Naive thymus-derived CD4-positive, alpha-beta T cell (primary cell): ENCODE data around the gene DNAH9. TPM values are rescaled to one million over a fixed set of nuclear protein-coding genes. Genes with fewer than 3 reads are reported as not detected.
"Not testable (repeated sequence)": the region's sequence is repeated elsewhere in the genome, so short reads cannot be mapped to it uniquely, and the experiment has no call there.

Source experiments
- ATAC-seq: fragments of 150-1000 bp; cut with Tn5 transposase; 2 replicates; pipeline ENCODE4 v1.10.0; 2021; ENCODE audit warnings: mild to moderate bottlenecking, moderate library complexity
- CTCF ChIA-PET: fragments of 350-600 bp; sonication (Branson Sonifier 250); formaldehyde crosslinking; loops from one replicate; lab custom pipeline; 2021; ENCODE audit warnings: antibody characterized with exemption; lab: Charles Lee
- POLR2A ChIA-PET: fragments of 350-600 bp; sonication (Branson Sonifier 250); formaldehyde crosslinking; loops from one replicate; lab custom pipeline; 2021; ENCODE audit warnings: antibody characterized with exemption, inconsistent platforms; lab: Charles Lee
- DNase-seq, 9 donors: peaks; one replicate each; pipeline versions ENCODE4 v3.0.0 to v3.0.0-alpha.2; 2020 to 2022; ENCODE audit warnings: mixed read lengths in 1 of 9
- H3K27ac ChIP-seq: one replicate; pipeline ENCODE4 v1.7.0; 2013; ENCODE audit warnings: mild to moderate bottlenecking, low read depth, low read length, moderate library complexity
- H3K27me3 ChIP-seq, 2 donors: one replicate each; pipeline ENCODE4 v1.7.0; 2013; ENCODE audit warnings: low read length in 2 of 2, mild to moderate bottlenecking in 2 of 2, moderate library complexity in 2 of 2; ENCODE audit not compliant: control insufficient read depth in 2 of 2, insufficient read depth in 2 of 2
- H3K36me3 ChIP-seq, 3 experiments: 1 replicate in 2 of 3; 2 replicates in 1 of 3; pipeline ENCODE4 v1.7.0; 2013; ENCODE audit warnings: low read length in 3 of 3, mild to moderate bottlenecking in 3 of 3, moderate library complexity in 1 of 3; ENCODE audit not compliant: insufficient read depth in 3 of 3, control insufficient read depth in 2 of 3
- H3K4me1 ChIP-seq, 2 donors: one replicate each; pipeline ENCODE4 v1.7.0; 2013; ENCODE audit warnings: low read length in 2 of 2, mild to moderate bottlenecking in 2 of 2, moderate library complexity in 1 of 2; ENCODE audit not compliant: control insufficient read depth in 2 of 2, insufficient read depth in 2 of 2
- H3K4me3 ChIP-seq: 2 replicates; pipeline ENCODE4 v1.7.0; 2013; ENCODE audit warnings: mild to moderate bottlenecking, low read length
- H3K9me3 ChIP-seq, 3 experiments: 1 replicate in 2 of 3; 2 replicates in 1 of 3; pipeline ENCODE4 v1.7.0; 2013; ENCODE audit warnings: low read length in 3 of 3; ENCODE audit not compliant: control insufficient read depth in 2 of 3
- H3K27ac Mint-ChIP-seq, 9 donors: one replicate each; pipeline ENCODE4 v1.8.0; 2020 to 2022; ENCODE audit warnings: mixed read lengths in 9 of 9, mild to moderate bottlenecking in 8 of 9, moderate library complexity in 5 of 9, inconsistent platforms in 2 of 9
- H3K27me3 Mint-ChIP-seq, 5 donors: one replicate each; pipeline ENCODE4 v1.8.0; 2021 to 2022; ENCODE audit warnings: mixed read lengths in 5 of 5, mild to moderate bottlenecking in 1 of 5
- H3K36me3 Mint-ChIP-seq, 5 donors: one replicate each; pipeline ENCODE4 v1.8.0; 2020 to 2022; ENCODE audit warnings: mixed read lengths in 5 of 5, mild to moderate bottlenecking in 3 of 5, inconsistent platforms in 1 of 5
- H3K4me1 Mint-ChIP-seq, 7 donors: one replicate each; pipeline ENCODE4 v1.8.0; 2020 to 2022; ENCODE audit warnings: mixed read lengths in 7 of 7, mild to moderate bottlenecking in 3 of 7, inconsistent platforms in 1 of 7
- H3K4me3 Mint-ChIP-seq, 10 donors: one replicate each; pipeline ENCODE4 v1.8.0; 2020 to 2022; ENCODE audit warnings: mild to moderate bottlenecking in 10 of 10, mixed read lengths in 10 of 10, moderate library complexity in 6 of 10, inconsistent platforms in 2 of 10
- H3K9me3 Mint-ChIP-seq, 11 donors: one replicate each; pipeline ENCODE4 v1.8.0; 2020 to 2022; ENCODE audit warnings: mixed read lengths in 11 of 11, mild to moderate bottlenecking in 4 of 11, inconsistent platforms in 1 of 11, moderate library complexity in 1 of 11
- intact Hi-C, 2 donors: fragments of 100-400 bp; cut with micrococcal nuclease; formaldehyde crosslinking; loops; one replicate each; pipeline ENCODE4 v1.15.1; 2023
- polyA plus RNA-seq, 2 donors: library from polyadenylated mRNA; unstranded; fragments of 300-500 nt; fragmentation: Illumina TruSeq; gene quantifications; one replicate each; pipeline ENCODE4 v1.2.3, GENCODE V29; 2021
- total RNA-seq, 6 experiments: library from RNA in 5 of 6; stranded (reverse) in 5 of 6; gene quantifications; 1 replicate in 5 of 6; 2 replicates in 1 of 6; pipeline ENCODE4 v1.2.3 and lab custom pipeline; 2021 to 2026

The DNAH9 gene
- total and polyA plus RNA-seq, 7 experiments from 2014 or later, result not detected

DNA sequence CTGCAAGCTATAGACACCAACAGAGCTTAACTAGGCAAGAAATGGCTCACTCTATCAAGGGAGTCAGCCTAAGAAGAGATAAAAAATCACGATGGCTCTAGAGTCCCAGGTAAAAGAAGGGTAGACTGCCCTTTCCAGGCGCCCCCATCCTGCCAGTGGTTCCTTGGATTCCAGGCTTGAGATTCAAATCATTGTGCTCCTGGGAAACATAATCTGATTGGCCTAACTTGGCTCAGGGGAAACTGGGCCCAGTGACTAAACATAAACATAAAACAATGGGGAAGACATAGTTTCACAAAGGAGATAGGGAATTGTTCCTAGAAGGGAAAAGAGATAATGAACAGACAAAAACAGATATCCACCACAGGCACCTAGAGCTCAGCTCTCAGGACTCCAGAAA, 342.6 kb downstream of the DNAH9 start:
- H3K27ac Mint-ChIP-seq, result no peak overlapping the region
- peaks cover 0 to 2% (median 0%) of the 10 kb centered on the region in 11 donors for H3K9me3 Mint-ChIP-seq
- H3K9me3 ChIP-seq, result no peaks in the 10 kb centered on the region
- peaks cover 0 to 19% (median 9%) of the 10 kb centered on the region in 5 donors for H3K27me3 Mint-ChIP-seq
- H3K4me1 Mint-ChIP-seq, result peaks cover 0 to 2% (median 0%) of the 10 kb centered on the region in 7 donors
- no peaks in the 10 kb centered on the region for H3K27me3 ChIP-seq
- DNase-seq, result no peak
- intact Hi-C loops, result no loop called here
- H3K27ac ChIP-seq, result no peak overlapping the region
- H3K4me3 Mint-ChIP-seq, result no peak overlapping the region
- H3K36me3 ChIP-seq, result no peaks in the 10 kb centered on the region
- no peak for ATAC-seq
- peaks cover 0 to 5% (median 0%) of the 10 kb centered on the region in 5 donors for H3K36me3 Mint-ChIP-seq
- CTCF ChIA-PET, result no interaction called here
- no peak overlapping the region for H3K4me3 ChIP-seq
- POLR2A ChIA-PET, result no interaction called here
- H3K4me1 ChIP-seq, result no peaks in the 10 kb centered on the region

DNA sequence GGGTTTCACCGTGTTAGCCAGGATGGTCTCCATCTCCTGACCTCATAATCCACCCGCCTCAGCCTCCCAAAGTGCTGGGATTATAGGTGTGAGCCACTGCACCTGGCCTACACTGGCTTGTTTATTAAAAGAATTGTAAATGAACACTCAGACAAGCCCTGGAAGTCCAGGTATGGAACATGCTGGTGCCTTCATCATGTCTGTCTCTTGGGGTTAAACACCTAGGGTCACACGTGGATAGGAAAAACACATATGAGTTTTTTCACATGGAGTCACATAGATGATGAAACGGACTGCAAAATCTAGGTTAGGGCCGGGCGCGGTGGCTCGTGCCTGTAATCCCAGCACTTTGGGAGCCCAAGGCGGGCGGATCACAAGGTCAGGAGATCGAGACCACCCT, 344.8 kb downstream of the DNAH9 start:
- H3K27me3 ChIP-seq, H3K4me1 Mint-ChIP-seq, H3K9me3 ChIP-seq, intact Hi-C loops, H3K27me3 Mint-ChIP-seq, H3K36me3 Mint-ChIP-seq, POLR2A ChIA-PET, H3K4me3 Mint-ChIP-seq, ATAC-seq, DNase-seq, H3K9me3 Mint-ChIP-seq, H3K36me3 ChIP-seq, H3K27ac ChIP-seq, H3K27ac Mint-ChIP-seq, H3K4me1 ChIP-seq, H3K4me3 ChIP-seq, CTCF ChIA-PET: not testable (repeated sequence)

GRCh38 chr17:11943759-11944347, 345.6 kb downstream of the DNAH9 start:
- H3K27me3 ChIP-seq, result no peaks in the 10 kb centered on the region
- H3K4me3 ChIP-seq, result no peak overlapping the region
- POLR2A ChIA-PET, result no interaction called here
- CTCF ChIA-PET, result no interaction called here
- DNase-seq (no peak), ATAC-seq (no peak)
- H3K27ac Mint-ChIP-seq, result no peak overlapping the region
- H3K27ac ChIP-seq, result no peak overlapping the region
- intact Hi-C loops, result no loop called here
- H3K4me1 Mint-ChIP-seq, result peaks cover 0 to 2% (median 0%) of the 10 kb centered on the region in 7 donors
- peaks cover 0 to 5% (median 0%) of the 10 kb centered on the region in 5 donors for H3K36me3 Mint-ChIP-seq
- H3K27me3 Mint-ChIP-seq, result peaks cover 0 to 4% (median 0%) of the 10 kb centered on the region in 5 donors
- H3K36me3 ChIP-seq, result no peaks in the 10 kb centered on the region
- H3K9me3 ChIP-seq, result no peaks in the 10 kb centered on the region
- H3K9me3 Mint-ChIP-seq, result peaks cover 0 to 2% (median 0%) of the 10 kb centered on the region in 11 donors
- no peak overlapping the region for H3K4me3 Mint-ChIP-seq
- no peaks in the 10 kb centered on the region for H3K4me1 ChIP-seq

- DNase-seq, result no peak
- intact Hi-C loops, result no loop called here
- Histone ChIP-seq H3K4me3 (no peak overlapping the region), H3K27ac (no peak overlapping the region), H3K9me3 (no peaks in the 10 kb centered on the region), H3K4me1 (no peaks in the 10 kb centered on the region), H3K27me3 (no peaks in the 10 kb centered on the region), H3K36me3 (no peaks in the 10 kb centered on the region)
- Mint-ChIP-seq H3K4me3 (no peak overlapping the region), H3K27me3 (peaks cover 0 to 4% (median 0%) of the 10 kb centered on the region in 5 donors), H3K27ac (no peak overlapping the region), H3K9me3 (peaks cover 0 to 2% (median 0%) of the 10 kb centered on the region in 11 donors), H3K4me1 (peaks cover 0 to under 1% (median 0%) of the 10 kb centered on the region in 7 donors), H3K36me3 (peaks cover 0 to 6% (median 1%) of the 10 kb centered on the region in 5 donors)
- ChIA-PET POLR2A (no interaction called here), CTCF (no interaction called here)
- no peak for ATAC-seq
These were observed 346.3 kb downstream of the DNAH9 start for GRCh38 chr17:11944587-11944986.

- no peak overlapping the region for H3K27ac ChIP-seq
- H3K9me3 ChIP-seq, result peaks cover 0 to 4% (median 0%) of the 10 kb centered on the region in 3 experiments
- H3K4me1 Mint-ChIP-seq, result no peaks in the 10 kb centered on the region
- no peaks in the 10 kb centered on the region for H3K27me3 Mint-ChIP-seq
- H3K36me3 Mint-ChIP-seq, result peaks cover 0 to 21% (median 12%) of the 10 kb centered on the region in 5 donors
- no peak overlapping the region for H3K4me3 Mint-ChIP-seq
- CTCF ChIA-PET, result no interaction called here
- no peaks in the 10 kb centered on the region for H3K36me3 ChIP-seq
- intact Hi-C loops, result no loop called here
- no peaks in the 10 kb centered on the region for H3K4me1 ChIP-seq
- no peak overlapping the region for H3K4me3 ChIP-seq
- peaks cover 0 to 19% (median 8%) of the 10 kb centered on the region in 11 donors for H3K9me3 Mint-ChIP-seq
- ATAC-seq, result no peak
- DNase-seq, result no peak
- no peak overlapping the region for H3K27ac Mint-ChIP-seq
- POLR2A ChIA-PET, result interaction anchor here (0.6 kb wide), 1 partner anchor 192 kb away, joined by 3 read pairs; no protein-coding TSS in a partner anchor
- H3K27me3 ChIP-seq, result no peaks in the 10 kb centered on the region
These were observed 350.5 kb downstream of the DNAH9 start for GRCh38 chr17:11948789-11949188.

- DNase-seq, H3K4me3 Mint-ChIP-seq, H3K4me1 Mint-ChIP-seq, ATAC-seq, H3K4me3 ChIP-seq, intact Hi-C loops, H3K36me3 ChIP-seq, POLR2A ChIA-PET, H3K27me3 Mint-ChIP-seq, H3K27ac ChIP-seq, H3K4me1 ChIP-seq, H3K27me3 ChIP-seq, H3K9me3 ChIP-seq, H3K27ac Mint-ChIP-seq: not testable (repeated sequence)
- Mint-ChIP-seq H3K9me3 (peaks cover 0 to 27% (median 10%) of the 10 kb centered on the region in 11 donors), H3K36me3 (peaks cover 0 to 24% (median 18%) of the 10 kb centered on the region in 5 donors)
- CTCF ChIA-PET, result interaction anchor here (0.6 to 0.7 kb wide), 2 partner anchors 57 to 94 kb away, joined by 3 read pairs; no protein-coding TSS in a partner anchor
These were observed 351.3 kb downstream of the DNAH9 start for GRCh38 chr17:11949571-11949970.
